Trophoblast cell (in vitro differentiated cells and primary cell): ENCODE results near the gene OR10K2.

Experiments used
- DNase-seq, 2 donors: peaks; one replicate each; pipeline ENCODE4 v3.0.0-alpha.2; 2016
- H2AFZ ChIP-seq: 2 replicates; pipeline ENCODE4 v1.6.1; 2013; ENCODE audit warnings: low read length, moderate library complexity, mild to moderate bottlenecking; ENCODE audit not compliant: insufficient read depth, poor library complexity
- H2AK5ac ChIP-seq: 2 replicates; pipeline ENCODE4 v1.6.1; 2013; ENCODE audit warnings: mild to moderate bottlenecking, low read length
- H2BK120ac ChIP-seq: 2 replicates; pipeline ENCODE4 v1.6.1; 2013; ENCODE audit warnings: low read length, mild to moderate bottlenecking, moderate library complexity; ENCODE audit not compliant: insufficient read depth, poor library complexity
- H2BK12ac ChIP-seq: 2 replicates; pipeline ENCODE4 v1.6.1; 2013; ENCODE audit warnings: mild to moderate bottlenecking, low read length, moderate library complexity
- H2BK5ac ChIP-seq: 2 replicates; pipeline ENCODE4 v1.6.1; 2013; ENCODE audit warnings: low read length, low read depth, moderate library complexity, mild to moderate bottlenecking; ENCODE audit not compliant: poor library complexity
- H3K14ac ChIP-seq: 2 replicates; pipeline ENCODE4 v1.6.1; 2013; ENCODE audit warnings: mild to moderate bottlenecking, low read length
- H3K18ac ChIP-seq: 2 replicates; pipeline ENCODE4 v1.6.1; 2013; ENCODE audit warnings: mild to moderate bottlenecking, low read length
- H3K23ac ChIP-seq: 2 replicates; pipeline ENCODE4 v1.6.1; 2013; ENCODE audit warnings: low read length
- H3K27ac ChIP-seq: 2 replicates; pipeline ENCODE4 v1.5.1; 2013; ENCODE audit warnings: low read depth, mild to moderate bottlenecking, inconsistent platforms, low read length, moderate library complexity
- H3K27me3 ChIP-seq: 2 replicates; pipeline ENCODE4 v1.6.1; 2013; ENCODE audit warnings: inconsistent platforms, mild to moderate bottlenecking, low read length, moderate library complexity; ENCODE audit not compliant: insufficient read depth
- H3K36me3 ChIP-seq, 2 experiments: 1 replicate in 1 of 2; 2 replicates in 1 of 2; pipeline ENCODE4 v1.6.1; 2013; ENCODE audit warnings: low read length in 2 of 2, mild to moderate bottlenecking in 2 of 2, moderate library complexity in 1 of 2; ENCODE audit not compliant: insufficient read depth in 2 of 2, control insufficient read depth in 1 of 2
- H3K4ac ChIP-seq: 2 replicates; pipeline ENCODE4 v1.6.1; 2013; ENCODE audit warnings: low read depth, mild to moderate bottlenecking, low read length, moderate library complexity
- H3K4me1 ChIP-seq, 2 experiments: 1 replicate in 1 of 2; 2 replicates in 1 of 2; pipeline ENCODE4 v1.6.1; 2013; ENCODE audit warnings: low read length in 2 of 2, mild to moderate bottlenecking in 2 of 2, moderate library complexity in 1 of 2; ENCODE audit not compliant: insufficient read depth in 2 of 2, control insufficient read depth in 1 of 2
- H3K4me2 ChIP-seq: 2 replicates; pipeline ENCODE4 v1.6.1; 2013; ENCODE audit warnings: inconsistent platforms, mild to moderate bottlenecking, low read length, moderate library complexity
- H3K4me3 ChIP-seq: 2 replicates; pipeline ENCODE4 v1.5.1; 2013; ENCODE audit warnings: mild to moderate bottlenecking, low read depth, low read length, inconsistent platforms
- H3K79me1 ChIP-seq: one replicate; pipeline ENCODE4 v1.6.1; 2013; ENCODE audit warnings: low read length
- H3K79me2 ChIP-seq: 2 replicates; pipeline ENCODE4 v1.6.1; 2013; ENCODE audit warnings: low read length, mild to moderate bottlenecking; ENCODE audit not compliant: control insufficient read depth, insufficient read depth, poor library complexity
- H3K9ac ChIP-seq: 2 replicates; pipeline ENCODE4 v1.6.1; 2013; ENCODE audit warnings: mild to moderate bottlenecking, low read length
- H3K9me3 ChIP-seq: 2 replicates; pipeline ENCODE4 v1.6.1; 2013; ENCODE audit warnings: low read depth, mild to moderate bottlenecking, control low read depth, inconsistent platforms, low read length; ENCODE audit not compliant: insufficient read depth
- H4K12ac ChIP-seq: 2 replicates; pipeline ENCODE4 v1.6.1; 2013; ENCODE audit warnings: low read depth, mild to moderate bottlenecking, low read length, moderate library complexity
- H4K8ac ChIP-seq: 2 replicates; pipeline ENCODE4 v1.6.1; 2013; ENCODE audit warnings: low read depth, mild to moderate bottlenecking, low read length, moderate library complexity
- H4K91ac ChIP-seq: one replicate; pipeline ENCODE4 v1.6.1; 2013; ENCODE audit warnings: low read depth, mild to moderate bottlenecking, low read length, moderate library complexity
- WGBS: extraction: QIAGEN DNeasy Blood & Tissue Kit; methylation state at CpG from one replicate; pipeline ENCODE4 v1.1.7; 2013; ENCODE audit warnings: missing lambda C conversion rate; ENCODE audit not compliant: insufficient read length, insufficient coverage; ENCODE audit errors: extremely low coverage; 5-methylcytosine and 5-hydroxymethylcytosine counted together

OR10K2 gene

GRCh38 chr1:158407092-158407491, 18.9 kb downstream of the OR10K2 start:
- Histone ChIP-seq H3K4me3 (no peak overlapping the region), H2BK5ac (no peak overlapping the region), H4K8ac (no peak overlapping the region), H3K4me1 (no peaks in the 10 kb centered on the region), H2BK120ac (no peak overlapping the region), H3K4ac (no peak overlapping the region), H3K14ac (no peak overlapping the region), H2AK5ac (no peak overlapping the region), H3K79me1 (no peaks in the 10 kb centered on the region), H3K27ac (no peak overlapping the region), H4K91ac (no peak overlapping the region), H3K36me3 (no peaks in the 10 kb centered on the region), H2AFZ (no peak overlapping the region), H3K9ac (no peak overlapping the region), H3K27me3 (no peaks in the 10 kb centered on the region), H3K23ac (no peak overlapping the region), H3K79me2 (no peaks in the 10 kb centered on the region), H3K4me2 (no peak overlapping the region), H3K18ac (no peak overlapping the region), H4K12ac (no peak overlapping the region), H2BK12ac (no peak overlapping the region), H3K9me3 (no peaks in the 10 kb centered on the region)
- WGBS: no CpG with 5 or more reads among the region's 5 CpGs
- DNase-seq: no peak

GRCh38 chr1:158400871-158401270, 25.2 kb downstream of the OR10K2 start:
- Histone ChIP-seq H3K4ac (no peak overlapping the region), H2BK5ac (no peak overlapping the region), H3K23ac (no peak overlapping the region), H4K12ac (no peak overlapping the region), H3K79me2 (no peaks in the 10 kb centered on the region), H3K4me3 (no peak overlapping the region), H2BK120ac (no peak overlapping the region), H2AFZ (no peak overlapping the region), H3K9me3 (no peaks in the 10 kb centered on the region), H2BK12ac (no peak overlapping the region), H3K36me3 (no peaks in the 10 kb centered on the region), H4K8ac (no peak overlapping the region), H3K4me1 (no peaks in the 10 kb centered on the region), H3K14ac (no peak overlapping the region), H2AK5ac (no peak overlapping the region), H3K79me1 (no peaks in the 10 kb centered on the region), H3K18ac (no peak overlapping the region), H3K27ac (no peak overlapping the region), H3K27me3 (no peaks in the 10 kb centered on the region), H3K4me2 (no peak overlapping the region), H4K91ac (no peak overlapping the region), H3K9ac (no peak overlapping the region)
- WGBS: no CpG with 5 or more reads among the region's 3 CpGs
- no peak for DNase-seq

GRCh38 chr1:158398818-158399514, 27.1 kb downstream of the OR10K2 start, which contains the start of gene OR10T2:
Gene OR10T2, minus strand, starts transcription at chr1:158399466. Its CDS starts 0 bp downstream, at chr1:158399466.
- no peak within 1 kb of the TSS for H3K4ac ChIP-seq
- no peak within 1 kb of the TSS for H2BK120ac ChIP-seq
- no peaks in the 10 kb centered on the region for H3K79me1 ChIP-seq
- H4K91ac ChIP-seq: no peak within 1 kb of the TSS
- WGBS: no CpG with 5 or more reads among the region's 5 CpGs
- no peaks in the 10 kb centered on the region for H3K9me3 ChIP-seq
- H4K8ac ChIP-seq: no peak within 1 kb of the TSS
- no peak within 1 kb of the TSS for H3K4me2 ChIP-seq
- H3K4me3 ChIP-seq: no peak within 1 kb of the TSS
- H3K79me2 ChIP-seq: no peaks in the 10 kb centered on the region
- no peak within 1 kb of the TSS for H4K12ac ChIP-seq
- H3K27me3 ChIP-seq: no peaks in the 10 kb centered on the region
- no peak within 1 kb of the TSS for H2AK5ac ChIP-seq
- H3K9ac ChIP-seq: peak within 1 kb of the TSS; percentile 45
- no peak within 1 kb of the TSS for H2AFZ ChIP-seq
- no peaks in the 10 kb centered on the region for H3K4me1 ChIP-seq
- H3K18ac ChIP-seq: no peak within 1 kb of the TSS
- no peak within 1 kb of the TSS for H2BK12ac ChIP-seq
- no peak for DNase-seq
- no peak within 1 kb of the TSS for H3K14ac ChIP-seq
- H3K23ac ChIP-seq: peak within 1 kb of the TSS; percentile 98
- H3K36me3 ChIP-seq: no peaks in the 10 kb centered on the region
- no peak within 1 kb of the TSS for H2BK5ac ChIP-seq
- H3K27ac ChIP-seq: no peak within 1 kb of the TSS

GRCh38 chr1:158396646-158397045, 29.4 kb downstream of the OR10K2 start:
- Histone ChIP-seq H3K23ac (no peak overlapping the region), H3K4ac (no peak overlapping the region), H3K4me2 (no peak overlapping the region), H3K79me1 (no peaks in the 10 kb centered on the region), H4K12ac (no peak overlapping the region), H3K4me1 (no peaks in the 10 kb centered on the region), H2BK5ac (no peak overlapping the region), H3K14ac (no peak overlapping the region), H3K27me3 (no peaks in the 10 kb centered on the region), H4K91ac (no peak overlapping the region), H2AFZ (no peak overlapping the region), H3K36me3 (no peaks in the 10 kb centered on the region), H3K18ac (no peak overlapping the region), H2BK12ac (no peak overlapping the region), H2BK120ac (no peak overlapping the region), H3K4me3 (no peak overlapping the region), H3K79me2 (no peaks in the 10 kb centered on the region), H3K9ac (no peak overlapping the region), H4K8ac (no peak overlapping the region), H3K9me3 (no peaks in the 10 kb centered on the region), H3K27ac (no peak overlapping the region), H2AK5ac (no peak overlapping the region)
- no peak for DNase-seq
- no CpG with 5 or more reads among the region's 3 CpGs for WGBS
